ENCODE results near the gene GSX1. TPM values are rescaled to one million over a fixed set of nuclear protein-coding genes. Genes with fewer than 3 reads are reported as not detected.

The GSX1 gene
- total and polyA plus RNA-seq, 4 donors = not detected

DNA sequence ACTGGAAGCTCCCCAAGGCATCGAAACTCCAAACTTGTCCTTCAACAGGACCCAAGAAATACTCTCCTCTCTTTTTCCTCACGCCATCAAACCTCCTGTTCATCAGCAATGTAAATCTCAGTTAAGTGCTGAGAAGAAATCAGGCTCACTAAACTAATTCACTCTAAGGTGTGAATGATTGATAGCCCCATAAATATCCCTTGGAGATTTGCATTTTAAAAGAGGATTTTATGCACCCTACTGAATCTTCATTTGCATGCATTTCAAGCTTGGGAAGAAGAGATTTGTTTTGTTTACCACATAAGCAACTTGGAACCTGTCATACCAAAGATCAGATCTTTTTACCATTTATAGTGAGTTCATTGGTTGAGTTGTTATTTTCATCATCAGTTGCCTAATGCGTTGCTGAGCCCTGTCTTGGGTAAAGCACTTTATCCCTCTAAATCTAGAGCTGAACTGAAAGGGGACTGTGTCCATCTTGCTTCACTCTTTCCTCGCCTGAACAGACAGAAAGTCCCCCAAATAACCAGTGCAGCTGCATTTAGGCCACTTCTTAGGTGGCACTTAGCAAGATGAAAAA is 40.2 kb upstream of the GSX1 start:
- Histone ChIP-seq H3K9me3 (ENCODE audit: control insufficient read depth in 4 of 4, low read length in 3 of 4) (peaks cover 0 to 4% (median 2%) of the 10 kb centered on the region in 4 donors), H3K27ac (ENCODE audit: low read depth in 1 of 2, low read length in 2 of 2) (no peak overlapping the region), H3K36me3 (ENCODE audit: control insufficient read depth in 4 of 4, insufficient read depth in 3 of 4, low read depth in 1 of 4, low read length in 3 of 4) (no peaks in the 10 kb centered on the region), H3K4me3 (ENCODE audit: low read depth in 1 of 3, low read length in 3 of 3) (no peak overlapping the region), H3K4me1 (ENCODE audit: control insufficient read depth in 4 of 4, insufficient read depth in 4 of 4, low read length in 3 of 4) (no peaks in the 10 kb centered on the region), H3K27me3 (ENCODE audit: control insufficient read depth in 4 of 4, insufficient read depth in 4 of 4, low read length in 3 of 4) (no peaks in the 10 kb centered on the region), H3K9ac (ENCODE audit: low read depth in 1 of 2, low read length in 2 of 2) (no peak overlapping the region)
- TF ChIP-seq FOXA2 (IDR thresholded peaks at IDR 0.05) (no peak), HNF4A (conservative IDR thresholded peaks at IDR 0.05) (no peak), HNF4G (IDR thresholded peaks at IDR 0.05) (no peak), ZBTB33 (IDR thresholded peaks at IDR 0.05) (no peak), FOXA1 (IDR thresholded peaks at IDR 0.05) (no peak), NR2F2 (IDR thresholded peaks at IDR 0.05) (no peak), CTCF (IDR thresholded peaks at IDR 0.05; ENCODE audit: low read depth, low read length, missing input control) (no peak), RAD21 (IDR thresholded peaks at IDR 0.05) (no peak), SP1 (IDR thresholded peaks at IDR 0.05) (no peak), YY1 (IDR thresholded peaks at IDR 0.05) (no peak), EGR1 (IDR thresholded peaks at IDR 0.05; ENCODE audit: low read depth in 2 of 2) (no peak), RXRA (IDR thresholded peaks at IDR 0.05) (no peak), JUND (IDR thresholded peaks at IDR 0.05) (no peak)
- TF ChIP-seq, protein P1, sequence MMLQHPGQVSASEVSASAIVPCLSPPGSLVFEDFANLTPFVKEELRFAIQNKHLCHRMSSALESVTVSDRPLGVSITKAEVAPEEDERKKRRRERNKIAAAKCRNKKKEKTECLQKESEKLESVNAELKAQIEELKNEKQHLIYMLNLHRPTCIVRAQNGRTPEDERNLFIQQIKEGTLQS (IDR thresholded peaks at IDR 0.05) = no peak
- TF ChIP-seq, protein P2, sequence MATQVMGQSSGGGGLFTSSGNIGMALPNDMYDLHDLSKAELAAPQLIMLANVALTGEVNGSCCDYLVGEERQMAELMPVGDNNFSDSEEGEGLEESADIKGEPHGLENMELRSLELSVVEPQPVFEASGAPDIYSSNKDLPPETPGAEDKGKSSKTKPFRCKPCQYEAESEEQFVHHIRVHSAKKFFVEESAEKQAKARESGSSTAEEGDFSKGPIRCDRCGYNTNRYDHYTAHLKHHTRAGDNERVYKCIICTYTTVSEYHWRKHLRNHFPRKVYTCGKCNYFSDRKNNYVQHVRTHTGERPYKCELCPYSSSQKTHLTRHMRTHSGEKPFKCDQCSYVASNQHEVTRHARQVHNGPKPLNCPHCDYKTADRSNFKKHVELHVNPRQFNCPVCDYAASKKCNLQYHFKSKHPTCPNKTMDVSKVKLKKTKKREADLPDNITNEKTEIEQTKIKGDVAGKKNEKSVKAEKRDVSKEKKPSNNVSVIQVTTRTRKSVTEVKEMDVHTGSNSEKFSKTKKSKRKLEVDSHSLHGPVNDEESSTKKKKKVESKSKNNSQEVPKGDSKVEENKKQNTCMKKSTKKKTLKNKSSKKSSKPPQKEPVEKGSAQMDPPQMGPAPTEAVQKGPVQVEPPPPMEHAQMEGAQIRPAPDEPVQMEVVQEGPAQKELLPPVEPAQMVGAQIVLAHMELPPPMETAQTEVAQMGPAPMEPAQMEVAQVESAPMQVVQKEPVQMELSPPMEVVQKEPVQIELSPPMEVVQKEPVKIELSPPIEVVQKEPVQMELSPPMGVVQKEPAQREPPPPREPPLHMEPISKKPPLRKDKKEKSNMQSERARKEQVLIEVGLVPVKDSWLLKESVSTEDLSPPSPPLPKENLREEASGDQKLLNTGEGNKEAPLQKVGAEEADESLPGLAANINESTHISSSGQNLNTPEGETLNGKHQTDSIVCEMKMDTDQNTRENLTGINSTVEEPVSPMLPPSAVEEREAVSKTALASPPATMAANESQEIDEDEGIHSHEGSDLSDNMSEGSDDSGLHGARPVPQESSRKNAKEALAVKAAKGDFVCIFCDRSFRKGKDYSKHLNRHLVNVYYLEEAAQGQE (IDR thresholded peaks at IDR 0.05) = no peak
- TF ChIP-seq, protein P3, sequence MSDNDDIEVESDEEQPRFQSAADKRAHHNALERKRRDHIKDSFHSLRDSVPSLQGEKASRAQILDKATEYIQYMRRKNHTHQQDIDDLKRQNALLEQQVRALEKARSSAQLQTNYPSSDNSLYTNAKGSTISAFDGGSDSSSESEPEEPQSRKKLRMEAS (IDR thresholded peaks at IDR 0.05) = no peak
- no peak for DNase-seq (ENCODE audit: low spot score)
- WGBS = 45% methylated on average over 4 of the region's 4 CpGs

DNA sequence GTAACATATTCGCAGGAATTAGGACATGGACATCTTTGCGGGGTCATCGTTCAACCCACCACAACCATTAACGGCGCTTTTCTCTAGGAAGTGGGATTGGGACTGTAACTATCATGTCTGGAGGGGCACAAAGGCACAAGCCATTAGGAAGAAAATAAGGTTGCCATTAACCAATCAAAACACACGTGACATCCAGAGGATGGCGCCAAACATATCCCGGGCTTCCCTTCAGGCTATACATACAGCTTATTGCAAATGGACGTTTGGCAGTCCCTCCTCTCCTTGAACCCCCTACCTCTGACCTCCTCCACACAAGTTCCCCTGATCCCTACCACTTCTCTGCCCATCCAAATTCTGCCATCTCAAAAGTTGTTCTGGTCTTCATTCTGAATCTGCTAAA is 26.6 kb upstream of the GSX1 start:
- Histone ChIP-seq H3K9me3 (ENCODE audit: control insufficient read depth in 4 of 4, low read length in 3 of 4) (no peaks in the 10 kb centered on the region), H3K27me3 (ENCODE audit: control insufficient read depth in 4 of 4, insufficient read depth in 4 of 4, low read length in 3 of 4) (peaks cover 0 to 9% (median 1%) of the 10 kb centered on the region in 4 donors), H3K9ac (ENCODE audit: low read depth in 1 of 2, low read length in 2 of 2) (no peak overlapping the region), H3K4me3 (ENCODE audit: low read depth in 1 of 3, low read length in 3 of 3) (no peak overlapping the region), H3K36me3 (ENCODE audit: control insufficient read depth in 4 of 4, insufficient read depth in 3 of 4, low read depth in 1 of 4, low read length in 3 of 4) (no peaks in the 10 kb centered on the region), H3K4me1 (ENCODE audit: control insufficient read depth in 4 of 4, insufficient read depth in 4 of 4, low read length in 3 of 4) (no peaks in the 10 kb centered on the region), H3K27ac (ENCODE audit: low read depth in 1 of 2, low read length in 2 of 2) (no peak overlapping the region)
- TF ChIP-seq CTCF (IDR thresholded peaks at IDR 0.05; ENCODE audit: low read depth, low read length, missing input control) (no peak), EGR1 (IDR thresholded peaks at IDR 0.05; ENCODE audit: low read depth in 2 of 2) (no peak), HNF4A (conservative IDR thresholded peaks at IDR 0.05) (no peak)
- TF ChIP-seq, protein P2 (IDR thresholded peaks at IDR 0.05) = no peak
- WGBS = 68% methylated on average over 9 of the region's 9 CpGs
- no peak for DNase-seq (ENCODE audit: low spot score)

All from liver (tissue), 9 donors.